ENCODE data around the gene DRC3. TPM values are rescaled to one million over a fixed set of nuclear protein-coding genes. Genes with fewer than 3 reads are reported as not detected.

The DRC3 gene
- polyA plus RNA-seq, 1 donor from 2014 or later, result 1.9 TPM

DNA sequence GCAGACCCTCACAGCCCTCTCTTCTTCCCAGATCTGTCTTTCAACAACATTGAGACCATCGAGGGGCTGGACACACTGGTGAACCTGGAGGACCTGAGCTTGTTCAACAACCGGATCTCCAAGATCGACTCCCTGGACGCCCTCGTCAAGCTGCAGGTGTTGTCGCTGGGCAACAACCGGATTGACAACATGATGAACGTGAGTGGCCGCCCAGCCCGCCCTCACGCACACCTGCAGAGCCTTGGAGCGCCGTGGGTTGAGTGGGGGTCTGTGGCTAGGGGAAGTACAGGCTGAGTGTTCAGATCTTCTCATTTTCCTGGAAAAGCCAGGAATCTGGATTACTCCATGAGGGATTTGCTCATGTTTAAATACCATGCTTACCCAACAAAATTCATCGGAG lies 15.2 kb downstream of the DRC3 start:
- Histone ChIP-seq H3K9me2 (ENCODE audit: insufficient read depth, low read length) (no peaks in the 10 kb centered on the region), H3K79me2 (replicated peaks; ENCODE audit: insufficient read depth, low read length) (no peaks in the 10 kb centered on the region), H3K9ac (ENCODE audit: low read length) (no peak overlapping the region), H3K9me3 (ENCODE audit: low read length) (no peaks in the 10 kb centered on the region), H4K20me1 (ENCODE audit: insufficient read depth) (no peaks in the 10 kb centered on the region), H3K4me2 (ENCODE audit: low read length) (no peak overlapping the region), H3F3A (ENCODE audit: insufficient read depth, low read length, poor library complexity, severe bottlenecking) (no peaks in the 10 kb centered on the region), H3K36me3 (ENCODE audit: insufficient read depth, low read length) (no peaks in the 10 kb centered on the region), H3K4me3 (ENCODE audit: low read length) (no peak overlapping the region), H3K27me3 (ENCODE audit: insufficient read depth, low read depth, low read length) (no peaks in the 10 kb centered on the region), H2AFZ (ENCODE audit: low read depth, low read length) (no peak overlapping the region), H3K27ac (ENCODE audit: low read length) (no peak overlapping the region)
- TF ChIP-seq SMC3 (conservative IDR thresholded peaks at IDR 0.05; ENCODE audit: poor library complexity) (no peak), EP300 (conservative IDR thresholded peaks at IDR 0.05; ENCODE audit: poor library complexity, severe bottlenecking) (no peak), EZH2 (IDR thresholded peaks at IDR 0.05; ENCODE audit: borderline replicate concordance, insufficient read depth, low read length, poor library complexity, severe bottlenecking) (no peak), POLR2AphosphoS5 (IDR thresholded peaks at IDR 0.05) (no peak), TAF1 (IDR thresholded peaks at IDR 0.05; ENCODE audit: low read depth) (no peak), MXI1 (conservative IDR thresholded peaks at IDR 0.05; ENCODE audit: poor library complexity, severe bottlenecking) (no peak), RAD21 (conservative IDR thresholded peaks at IDR 0.05) (no peak)
- TF ChIP-seq, protein P1, sequence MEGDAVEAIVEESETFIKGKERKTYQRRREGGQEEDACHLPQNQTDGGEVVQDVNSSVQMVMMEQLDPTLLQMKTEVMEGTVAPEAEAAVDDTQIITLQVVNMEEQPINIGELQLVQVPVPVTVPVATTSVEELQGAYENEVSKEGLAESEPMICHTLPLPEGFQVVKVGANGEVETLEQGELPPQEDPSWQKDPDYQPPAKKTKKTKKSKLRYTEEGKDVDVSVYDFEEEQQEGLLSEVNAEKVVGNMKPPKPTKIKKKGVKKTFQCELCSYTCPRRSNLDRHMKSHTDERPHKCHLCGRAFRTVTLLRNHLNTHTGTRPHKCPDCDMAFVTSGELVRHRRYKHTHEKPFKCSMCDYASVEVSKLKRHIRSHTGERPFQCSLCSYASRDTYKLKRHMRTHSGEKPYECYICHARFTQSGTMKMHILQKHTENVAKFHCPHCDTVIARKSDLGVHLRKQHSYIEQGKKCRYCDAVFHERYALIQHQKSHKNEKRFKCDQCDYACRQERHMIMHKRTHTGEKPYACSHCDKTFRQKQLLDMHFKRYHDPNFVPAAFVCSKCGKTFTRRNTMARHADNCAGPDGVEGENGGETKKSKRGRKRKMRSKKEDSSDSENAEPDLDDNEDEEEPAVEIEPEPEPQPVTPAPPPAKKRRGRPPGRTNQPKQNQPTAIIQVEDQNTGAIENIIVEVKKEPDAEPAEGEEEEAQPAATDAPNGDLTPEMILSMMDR (IDR thresholded peaks at IDR 0.05; ENCODE audit: poor library complexity, severe bottlenecking), result no peak
- TF ChIP-seq, protein P2, sequence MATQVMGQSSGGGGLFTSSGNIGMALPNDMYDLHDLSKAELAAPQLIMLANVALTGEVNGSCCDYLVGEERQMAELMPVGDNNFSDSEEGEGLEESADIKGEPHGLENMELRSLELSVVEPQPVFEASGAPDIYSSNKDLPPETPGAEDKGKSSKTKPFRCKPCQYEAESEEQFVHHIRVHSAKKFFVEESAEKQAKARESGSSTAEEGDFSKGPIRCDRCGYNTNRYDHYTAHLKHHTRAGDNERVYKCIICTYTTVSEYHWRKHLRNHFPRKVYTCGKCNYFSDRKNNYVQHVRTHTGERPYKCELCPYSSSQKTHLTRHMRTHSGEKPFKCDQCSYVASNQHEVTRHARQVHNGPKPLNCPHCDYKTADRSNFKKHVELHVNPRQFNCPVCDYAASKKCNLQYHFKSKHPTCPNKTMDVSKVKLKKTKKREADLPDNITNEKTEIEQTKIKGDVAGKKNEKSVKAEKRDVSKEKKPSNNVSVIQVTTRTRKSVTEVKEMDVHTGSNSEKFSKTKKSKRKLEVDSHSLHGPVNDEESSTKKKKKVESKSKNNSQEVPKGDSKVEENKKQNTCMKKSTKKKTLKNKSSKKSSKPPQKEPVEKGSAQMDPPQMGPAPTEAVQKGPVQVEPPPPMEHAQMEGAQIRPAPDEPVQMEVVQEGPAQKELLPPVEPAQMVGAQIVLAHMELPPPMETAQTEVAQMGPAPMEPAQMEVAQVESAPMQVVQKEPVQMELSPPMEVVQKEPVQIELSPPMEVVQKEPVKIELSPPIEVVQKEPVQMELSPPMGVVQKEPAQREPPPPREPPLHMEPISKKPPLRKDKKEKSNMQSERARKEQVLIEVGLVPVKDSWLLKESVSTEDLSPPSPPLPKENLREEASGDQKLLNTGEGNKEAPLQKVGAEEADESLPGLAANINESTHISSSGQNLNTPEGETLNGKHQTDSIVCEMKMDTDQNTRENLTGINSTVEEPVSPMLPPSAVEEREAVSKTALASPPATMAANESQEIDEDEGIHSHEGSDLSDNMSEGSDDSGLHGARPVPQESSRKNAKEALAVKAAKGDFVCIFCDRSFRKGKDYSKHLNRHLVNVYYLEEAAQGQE (IDR thresholded peaks at IDR 0.05; ENCODE audit: borderline replicate concordance), result no peak

DNA sequence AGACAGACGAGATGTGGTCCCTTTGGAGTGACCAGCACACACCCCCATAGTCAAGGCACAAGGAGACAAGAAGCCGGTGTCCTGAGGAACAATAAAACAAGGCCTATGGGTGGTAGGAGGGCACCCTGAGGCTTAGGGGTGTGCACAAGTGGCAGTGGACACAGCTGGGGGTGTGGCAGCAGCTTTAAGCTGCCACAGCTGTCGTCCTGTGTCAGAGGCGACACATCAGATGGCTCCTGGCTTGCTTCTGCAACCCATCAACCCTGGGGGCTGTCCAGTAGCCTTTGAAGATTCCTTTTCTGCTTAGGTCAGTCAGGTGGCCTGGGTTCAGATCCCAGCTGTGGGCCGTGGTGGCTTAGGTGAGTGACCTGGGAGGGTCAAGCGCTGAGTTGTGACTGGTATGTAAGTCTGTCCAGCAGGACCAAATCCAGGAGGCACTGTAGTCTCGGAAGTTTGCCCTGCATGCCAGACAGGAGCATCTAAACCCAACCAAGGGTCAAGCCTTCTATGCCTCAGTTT lies 15.8 kb downstream of the DRC3 start:
- Histone ChIP-seq H3K27me3 (ENCODE audit: insufficient read depth, low read depth, low read length) (no peaks in the 10 kb centered on the region), H3K9ac (ENCODE audit: low read length) (no peak overlapping the region), H3F3A (ENCODE audit: insufficient read depth, low read length, poor library complexity, severe bottlenecking) (no peaks in the 10 kb centered on the region), H3K9me3 (ENCODE audit: low read length) (no peaks in the 10 kb centered on the region), H3K4me3 (ENCODE audit: low read length) (no peak overlapping the region), H2AFZ (ENCODE audit: low read depth, low read length) (no peak overlapping the region), H3K27ac (ENCODE audit: low read length) (no peak overlapping the region), H3K79me2 (replicated peaks; ENCODE audit: insufficient read depth, low read length) (no peaks in the 10 kb centered on the region), H3K36me3 (ENCODE audit: insufficient read depth, low read length) (no peaks in the 10 kb centered on the region), H3K9me2 (ENCODE audit: insufficient read depth, low read length) (no peaks in the 10 kb centered on the region), H4K20me1 (ENCODE audit: insufficient read depth) (no peaks in the 10 kb centered on the region), H3K4me2 (ENCODE audit: low read length) (no peak overlapping the region)
- TF ChIP-seq TAF1 (IDR thresholded peaks at IDR 0.05; ENCODE audit: low read depth) (no peak), MXI1 (conservative IDR thresholded peaks at IDR 0.05; ENCODE audit: poor library complexity, severe bottlenecking) (no peak), EP300 (conservative IDR thresholded peaks at IDR 0.05; ENCODE audit: poor library complexity, severe bottlenecking) (no peak)
- TF ChIP-seq, protein P1 (IDR thresholded peaks at IDR 0.05; ENCODE audit: poor library complexity, severe bottlenecking), result no peak

Measured in neural cell (in vitro differentiated cells).